SK-N-MC (cell line): ENCODE data around the gene HOXB13.

Experiments used
- DNase-seq: peaks from one replicate; pipeline ENCODE4 v3.0.0-alpha.2; 2011; ENCODE audit warnings: low read depth, low spot score
- H3K27ac ChIP-seq: fragments of 200-600 bp; sonication (generic); 2 replicates; pipeline ENCODE4 v1.5.1; 2016; ENCODE audit warnings: mixed run types
- H3K36me3 ChIP-seq: fragments of 200-600 bp; sonication (generic); 2 replicates; pipeline ENCODE4 v1.6.1; 2017; ENCODE audit warnings: antibody characterized with exemption, low read length, mixed read lengths; ENCODE audit not compliant: insufficient read depth
- H3K4me3 ChIP-seq: fragments of 200-600 bp; sonication (generic); 2 replicates; pipeline ENCODE4 v1.5.1; 2016
- H3K9ac ChIP-seq: fragments of 200-600 bp; sonication (generic); 2 replicates; pipeline ENCODE4 v1.8.0; 2017; ENCODE audit warnings: mixed run types, mixed read lengths; ENCODE audit not compliant: insufficient read length
- H3K9me3 ChIP-seq: fragments of 200-600 bp; sonication (generic); 2 replicates; pipeline ENCODE4 v1.6.1; 2017; ENCODE audit warnings: low read depth, mild to moderate bottlenecking, antibody characterized with exemption, low read length, moderate library complexity, mixed read lengths
- EZH2 ChIP-seq: fragments of 200-600 bp; sonication (generic); IDR thresholded peaks from one replicate; pipeline ENCODE4 v1.6.1; 2017; ENCODE audit warnings: antibody characterized with exemption
- FOXP2 ChIP-seq: optimal IDR thresholded peaks from 2 replicates; pipeline ENCODE3; 2011; ENCODE audit warnings: mild to moderate bottlenecking, moderate library complexity; ENCODE audit not compliant: insufficient read depth; ENCODE audit errors: extremely low read length, control extremely low read depth
- POLR2AphosphoS5 ChIP-seq: IDR thresholded peaks from 2 replicates; pipeline ENCODE4 v1.6.1; 2012; ENCODE audit warnings: mild to moderate bottlenecking, low read depth, low read length, borderline replicate concordance

The HOXB13 gene

DNA sequence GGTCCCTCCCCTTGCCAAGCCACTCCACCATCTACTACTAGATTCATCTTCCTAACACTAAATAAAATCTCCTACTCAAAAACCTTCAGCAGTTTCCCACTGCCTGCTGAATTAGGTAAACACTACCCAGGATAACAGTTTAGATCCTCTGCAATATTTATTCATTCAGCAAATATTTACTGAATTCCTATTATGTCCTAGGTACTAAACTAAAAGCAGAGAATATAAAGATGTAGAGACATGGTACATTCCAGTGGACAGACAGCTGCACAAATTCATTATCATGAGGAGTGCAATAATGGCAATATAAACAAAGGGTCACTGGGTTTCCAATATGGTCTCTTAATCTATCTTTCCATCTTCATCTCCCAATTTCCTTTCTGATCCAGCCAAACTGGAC is 30.7 kb upstream of the HOXB13 start:
- Histone ChIP-seq H3K9ac (no peak overlapping the region), H3K27ac (no peak overlapping the region), H3K4me3 (no peak overlapping the region), H3K36me3 (peaks cover 11% of the 10 kb centered on the region; the same call in 1 of the 2 replicates), H3K9me3 (no peaks in the 10 kb centered on the region)
- DNase-seq: no peak
- TF ChIP-seq POLR2AphosphoS5: no peak
- TF ChIP-seq FOXP2: no peak
- TF ChIP-seq EZH2: no peak

DNA sequence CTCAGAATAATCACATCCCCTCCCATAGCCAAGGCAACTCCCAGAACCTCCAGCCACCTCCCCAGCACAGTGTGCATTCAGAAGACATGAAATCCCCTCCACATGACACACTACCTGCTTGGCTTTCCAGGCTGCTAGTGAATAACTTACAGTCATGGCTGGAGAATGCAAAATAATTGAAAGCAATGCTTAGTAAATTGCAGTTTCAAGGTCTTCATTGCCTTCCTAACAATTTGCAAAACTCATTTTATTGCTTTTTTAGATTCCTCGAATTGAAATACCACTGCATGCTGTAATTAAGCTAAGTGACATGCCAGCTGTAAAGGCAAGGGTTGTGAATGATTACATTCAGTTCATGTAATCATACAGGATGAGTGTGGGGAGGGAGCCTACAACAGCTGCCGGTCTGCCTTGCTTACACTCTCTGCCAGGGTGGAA is 29.0 kb upstream of the HOXB13 start:
- H3K4me3 ChIP-seq: no peak overlapping the region
- H3K36me3 ChIP-seq: peaks cover 2% of the 10 kb centered on the region; the same call in 1 of the 2 replicates
- no peaks in the 10 kb centered on the region for H3K9me3 ChIP-seq
- no peak overlapping the region for H3K9ac ChIP-seq
- TF ChIP-seq FOXP2: no peak
- no peak for TF ChIP-seq EZH2
- no peak for TF ChIP-seq POLR2AphosphoS5
- H3K27ac ChIP-seq: peak overlapping the region; percentile 85
- DNase-seq: no peak

DNA sequence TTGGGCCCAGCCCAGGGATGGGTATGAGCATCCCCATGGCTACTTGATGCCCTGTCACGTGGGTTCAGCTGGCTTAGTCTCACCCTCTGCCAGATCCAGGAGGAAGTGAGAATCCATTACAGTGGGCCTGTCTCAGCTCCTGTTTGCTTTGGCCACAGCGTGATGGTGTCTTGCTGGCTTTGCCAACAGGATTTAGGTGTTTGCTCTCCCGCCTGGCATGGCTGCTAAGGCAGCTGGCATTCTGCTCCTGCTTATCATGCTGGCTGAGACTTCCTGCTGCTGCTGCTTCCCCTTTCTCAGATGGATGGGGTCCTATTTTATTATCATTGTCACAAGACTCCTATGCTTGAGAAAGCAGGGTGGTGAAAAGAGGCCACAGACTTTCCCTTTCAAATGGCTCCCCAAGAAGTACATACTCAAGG is 28.3 kb upstream of the HOXB13 start:
- peak overlapping the region; percentile 85 for H3K27ac ChIP-seq
- DNase-seq: no peak
- no peak overlapping the region for H3K9ac ChIP-seq
- no peaks in the 10 kb centered on the region; the same call in 1 of the 2 replicates for H3K36me3 ChIP-seq
- H3K9me3 ChIP-seq: no peaks in the 10 kb centered on the region
- no peak for TF ChIP-seq FOXP2
- no peak for TF ChIP-seq POLR2AphosphoS5
- TF ChIP-seq EZH2: no peak
- no peak overlapping the region for H3K4me3 ChIP-seq

DNA sequence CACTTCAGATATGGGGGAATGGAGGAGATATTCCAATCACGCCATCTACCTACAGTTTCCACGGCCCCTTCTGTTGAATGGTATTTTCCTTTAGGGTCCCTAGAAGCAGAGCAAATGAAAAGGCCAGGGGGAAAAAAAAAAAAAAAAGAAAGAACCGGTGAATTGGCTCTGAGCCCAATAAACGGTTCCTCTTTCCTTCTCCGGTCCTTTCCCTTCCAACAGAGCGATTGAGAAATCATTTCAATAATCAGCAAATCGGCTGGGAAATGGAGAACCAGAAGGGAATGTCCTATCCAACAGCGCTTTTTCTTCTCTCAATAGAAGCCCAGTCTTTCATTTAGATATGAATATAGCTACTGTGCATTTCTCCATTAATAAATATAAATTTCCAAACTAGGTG is 26.8 kb upstream of the HOXB13 start:
- no peak for DNase-seq
- Histone ChIP-seq H3K9ac (no peak overlapping the region), H3K36me3 (no peaks in the 10 kb centered on the region), H3K27ac (no peak overlapping the region), H3K9me3 (no peaks in the 10 kb centered on the region), H3K4me3 (0 out of 2 replicates have a peak overlapping the region, but pooled peaks have one; percentile 17)
- TF ChIP-seq FOXP2: no peak
- no peak for TF ChIP-seq EZH2
- no peak for TF ChIP-seq POLR2AphosphoS5

DNA sequence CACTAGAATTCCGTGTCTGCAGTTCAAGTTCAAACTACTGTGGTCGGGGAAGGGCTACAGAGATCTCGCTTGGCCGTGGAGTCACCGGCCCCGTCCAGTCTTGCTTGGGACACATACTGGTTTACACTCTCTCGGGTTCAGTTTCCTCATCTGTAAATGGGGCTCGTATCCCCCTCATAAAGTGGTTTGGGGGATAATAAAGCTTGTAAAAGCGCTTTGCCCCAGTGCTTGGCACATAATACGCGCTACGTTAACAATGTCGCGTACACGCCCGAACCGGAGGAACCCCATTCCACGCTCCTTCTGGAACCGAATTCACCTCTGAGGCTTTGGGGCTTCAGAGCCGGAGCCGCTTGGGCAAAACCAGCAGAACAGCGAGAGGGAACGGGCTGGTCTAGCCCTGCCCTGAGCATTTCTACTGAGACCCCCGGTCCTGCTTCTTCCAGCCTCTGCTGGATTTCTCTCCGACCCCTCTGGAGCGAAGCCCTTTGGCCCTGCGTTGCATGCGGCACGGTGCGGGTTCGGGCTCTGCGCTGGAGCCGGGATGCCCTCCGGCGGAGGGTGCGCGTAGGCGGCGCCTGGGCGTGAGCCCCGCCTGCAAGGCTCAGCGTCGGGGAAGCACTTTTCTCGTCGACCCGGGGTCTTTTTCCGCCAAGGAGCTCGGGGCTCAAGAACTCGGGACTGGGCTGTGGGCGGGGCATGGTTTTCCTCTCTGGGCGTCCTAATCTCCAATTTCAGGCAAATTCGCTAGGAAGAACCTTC is 26.1 kb upstream of the HOXB13 start:
- DNase-seq: no peak
- 0 out of 2 replicates have a peak overlapping the region, but pooled peaks have one; percentile 17 for H3K4me3 ChIP-seq
- no peak overlapping the region for H3K27ac ChIP-seq
- no peaks in the 10 kb centered on the region for H3K9me3 ChIP-seq
- no peaks in the 10 kb centered on the region for H3K36me3 ChIP-seq
- TF ChIP-seq FOXP2: no peak
- TF ChIP-seq EZH2: no peak
- TF ChIP-seq POLR2AphosphoS5: no peak
- H3K9ac ChIP-seq: no peak overlapping the region

DNA sequence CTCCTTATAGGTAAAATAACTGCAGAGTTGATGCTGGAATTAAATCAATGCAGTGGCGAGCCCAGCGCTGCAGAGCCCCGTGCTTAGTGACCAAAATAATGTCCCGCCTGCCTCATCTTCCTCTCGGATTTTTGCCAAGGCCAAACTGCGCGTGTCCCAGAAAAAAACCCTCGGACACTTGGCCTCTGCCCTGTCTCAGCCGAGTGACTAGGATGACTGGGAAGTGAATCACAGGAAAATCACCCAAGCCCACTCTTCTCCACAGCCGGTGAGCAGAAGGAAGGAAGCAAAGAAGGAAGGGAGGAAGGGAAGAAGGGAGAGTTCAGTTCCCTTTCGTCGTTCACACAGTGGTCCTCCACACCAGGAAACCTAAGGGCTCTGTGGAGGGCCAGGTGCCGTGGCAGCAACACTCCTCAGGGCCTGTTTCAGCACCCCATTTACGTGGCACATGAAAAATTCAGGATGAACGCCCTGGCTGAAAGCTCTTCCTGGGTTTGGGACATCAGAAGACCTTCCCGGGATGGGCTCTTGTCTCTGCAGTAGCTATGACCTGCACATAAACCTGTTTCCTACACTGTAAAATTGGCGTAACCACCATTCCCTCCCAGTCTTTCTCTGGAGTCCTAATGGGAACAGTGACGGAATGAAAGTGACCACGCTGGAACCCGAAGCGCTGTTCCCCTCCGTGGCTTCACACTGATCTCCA is 25.4 kb upstream of the HOXB13 start:
- no peak for DNase-seq
- H3K9ac ChIP-seq: no peak overlapping the region
- H3K27ac ChIP-seq: no peak overlapping the region
- TF ChIP-seq POLR2AphosphoS5: no peak
- TF ChIP-seq FOXP2: no peak
- TF ChIP-seq EZH2: no peak
- H3K4me3 ChIP-seq: no peak overlapping the region
- H3K36me3 ChIP-seq: no peaks in the 10 kb centered on the region
- no peaks in the 10 kb centered on the region for H3K9me3 ChIP-seq

DNA sequence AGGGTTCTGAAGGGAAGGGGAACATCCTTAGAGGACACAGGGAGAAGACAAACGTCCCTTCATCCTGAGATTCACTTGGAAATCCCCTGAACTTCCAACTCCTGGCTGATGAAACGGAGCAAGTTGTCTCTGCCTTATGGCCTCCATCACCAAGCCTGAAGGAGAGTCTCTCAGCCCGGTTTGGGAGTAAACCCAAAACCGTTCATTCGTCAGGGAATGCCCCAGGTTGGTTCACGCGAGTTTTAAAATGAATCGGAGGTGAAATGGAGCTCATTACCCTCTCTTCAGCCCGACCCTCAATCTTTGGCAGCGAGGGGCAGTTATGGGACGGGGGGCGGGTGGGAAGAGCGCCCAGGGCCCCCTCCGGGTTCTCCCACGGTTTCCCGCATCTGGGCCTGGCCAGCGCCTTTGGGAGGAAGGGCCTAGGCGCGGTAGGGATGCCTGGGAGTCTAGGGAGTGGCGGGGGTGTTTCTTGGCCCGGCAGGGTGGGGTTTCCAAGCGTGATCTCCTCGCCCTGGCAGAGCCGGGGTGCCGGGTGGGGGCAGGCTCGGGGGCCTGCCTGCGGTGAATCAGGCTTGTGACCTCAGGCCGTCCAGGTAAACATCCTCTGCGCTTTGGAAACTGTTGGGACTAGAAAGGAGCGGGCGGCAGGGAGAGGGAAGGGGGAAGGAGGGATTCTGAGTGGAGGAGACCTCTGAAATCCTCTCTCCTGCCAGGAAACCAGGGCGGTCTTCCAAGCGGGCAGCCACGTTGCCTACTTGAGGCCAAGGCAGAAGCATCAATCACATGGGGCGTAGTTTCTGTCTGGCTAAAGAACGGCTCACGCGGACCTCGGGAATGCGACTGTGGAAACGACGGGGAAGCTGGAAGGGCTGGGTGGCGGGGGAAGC is 24.1 kb upstream of the HOXB13 start:
- TF ChIP-seq POLR2AphosphoS5 (no peak), EZH2 (no peak), FOXP2 (no peak)
- no peak for DNase-seq
- no peak overlapping the region for H3K27ac ChIP-seq

DNA sequence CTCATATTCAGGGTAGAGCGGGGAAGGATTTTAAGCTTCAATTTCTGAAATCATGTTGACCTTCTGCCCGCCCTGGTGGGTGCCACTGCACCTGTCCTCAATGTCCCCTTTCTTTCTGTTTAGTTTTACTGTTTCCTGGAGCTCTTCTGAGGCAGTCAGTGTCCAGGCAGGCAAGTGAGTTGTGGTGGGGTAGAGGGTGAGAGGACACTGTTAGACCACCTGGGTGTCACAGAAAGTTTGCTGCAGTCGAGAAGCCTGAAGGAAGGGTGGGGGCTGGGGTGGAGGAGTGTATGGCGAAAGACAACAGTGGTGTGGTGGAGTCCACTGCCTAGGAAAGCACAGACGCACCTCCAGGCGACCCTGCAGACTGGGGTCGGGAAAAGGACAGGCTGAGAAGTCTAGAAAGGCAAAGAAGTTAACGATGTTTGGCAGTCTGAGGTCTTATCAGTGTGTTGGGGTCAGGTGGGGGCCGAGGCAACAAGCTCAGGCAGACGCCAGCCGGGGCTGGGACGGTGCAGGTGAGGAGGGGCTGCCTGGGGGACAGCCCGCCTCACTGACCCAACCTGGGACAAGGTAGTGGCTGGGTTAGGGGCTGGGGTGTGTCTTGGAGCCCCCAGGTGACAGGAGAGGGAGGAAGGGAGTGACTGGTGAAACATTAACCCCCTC is 23.3 kb upstream of the HOXB13 start:
- H3K27ac ChIP-seq: no peak overlapping the region
- H3K36me3 ChIP-seq: no peaks in the 10 kb centered on the region
- no peak overlapping the region for H3K4me3 ChIP-seq
- no peak for DNase-seq
- H3K9me3 ChIP-seq: no peaks in the 10 kb centered on the region
- H3K9ac ChIP-seq: no peak overlapping the region
- no peak for TF ChIP-seq EZH2
- TF ChIP-seq FOXP2: no peak
- TF ChIP-seq POLR2AphosphoS5: no peak

More for the DNA sequence above, 24.1 kb upstream of the HOXB13 start:
- no peaks in the 10 kb centered on the region for H3K9me3 ChIP-seq
- no peak overlapping the region for H3K9ac ChIP-seq
- no peaks in the 10 kb centered on the region for H3K36me3 ChIP-seq
- H3K4me3 ChIP-seq: no peak overlapping the region
